ENCODE data around the gene ZNF488.
A peak's percentile ranks its signal among the peaks of the same experiment; 100 is the strongest.

The ZNF488 gene

GRCh38 chr10:47344996-47345870 lies 38.9 kb downstream of the ZNF488 start:
- TF ChIP-seq CTCF (IDR thresholded peaks at IDR 0.05; ENCODE audit: low read length, missing control alignments), result no peak
- no peak for DNase-seq (ENCODE audit: low read depth)
- H3K4me3 ChIP-seq (replicated peaks; ENCODE audit: low read depth, low read length), result no peak overlapping the region

GRCh38 chr10:47340608-47341170 lies 43.4 kb downstream of the ZNF488 start:
- DNase-seq (ENCODE audit: low read depth), result peak; percentile 64
- H3K4me3 ChIP-seq (replicated peaks; ENCODE audit: low read depth, low read length), result no peak overlapping the region
- peak; percentile 100 for TF ChIP-seq CTCF (IDR thresholded peaks at IDR 0.05; ENCODE audit: low read length, missing control alignments)

GRCh38 chr10:47339759-47340607 lies 44.1 kb downstream of the ZNF488 start:
- no peak for TF ChIP-seq CTCF (IDR thresholded peaks at IDR 0.05; ENCODE audit: low read length, missing control alignments)
- no peak for DNase-seq (ENCODE audit: low read depth)
- H3K4me3 ChIP-seq (replicated peaks; ENCODE audit: low read depth, low read length), result no peak overlapping the region

- DNase-seq (ENCODE audit: low read depth), result no peak
- no peak for TF ChIP-seq CTCF (IDR thresholded peaks at IDR 0.05; ENCODE audit: low read length, missing control alignments)
- H3K4me3 ChIP-seq (replicated peaks; ENCODE audit: low read depth, low read length), result no peak overlapping the region
These were observed 44.8 kb downstream of the ZNF488 start for GRCh38 chr10:47339186-47339735.

GRCh38 chr10:47337310-47337709 lies 46.8 kb downstream of the ZNF488 start:
- DNase-seq (ENCODE audit: low read depth), result no peak
- H3K4me3 ChIP-seq (replicated peaks; ENCODE audit: low read depth, low read length), result no peak overlapping the region
- TF ChIP-seq CTCF (IDR thresholded peaks at IDR 0.05; ENCODE audit: low read length, missing control alignments), result no peak

- no peak for DNase-seq (ENCODE audit: low read depth)
- TF ChIP-seq CTCF (IDR thresholded peaks at IDR 0.05; ENCODE audit: low read length, missing control alignments), result no peak
- H3K4me3 ChIP-seq (replicated peaks; ENCODE audit: low read depth, low read length), result no peak overlapping the region
These were observed 47.5 kb downstream of the ZNF488 start for GRCh38 chr10:47336387-47337134.
